ENCODE data around the gene GABPB1.

GABPB1 gene

GRCh38 chr15:50353251-50353974 lies 1.6 kb downstream of the GABPB1 start:
- H3K9me3 ChIP-seq: no peaks in the 10 kb centered on the region
- H3K27ac ChIP-seq: peak overlapping the region; percentile 100

GRCh38 chr15:50350621-50351020 lies 4.4 kb downstream of the GABPB1 start:
- Histone ChIP-seq H3K9me3 (no peaks in the 10 kb centered on the region), H3K27me3 (no peaks in the 10 kb centered on the region), H3K4me3 (ENCODE audit: low read depth in 1 of 2, low read length in 1 of 2) (no peak overlapping the region), H3K27ac (peak overlapping the region; percentile 47), H3K36me3 (no peaks in the 10 kb centered on the region), H3K4me1 (ENCODE audit: control insufficient read depth in 1 of 2, insufficient read depth in 1 of 2, low read depth in 1 of 2, low read length in 1 of 2) (peaks cover 44 to 49% of the 10 kb centered on the region in 2 experiments)
- TF ChIP-seq CTCF (IDR thresholded peaks at IDR 0.05): no peak

More at GRCh38 chr15:50353251-50353974, 1.6 kb downstream of the GABPB1 start:
- no peak for TF ChIP-seq CTCF (IDR thresholded peaks at IDR 0.05)
- H3K36me3 ChIP-seq: no peaks in the 10 kb centered on the region
- peak overlapping the region; percentile 81 to 84 for H3K4me3 ChIP-seq (ENCODE audit: low read depth in 1 of 2, low read length in 1 of 2)
- no peaks in the 10 kb centered on the region for H3K27me3 ChIP-seq
- peaks cover 52 to 57% of the 10 kb centered on the region in 2 experiments for H3K4me1 ChIP-seq (ENCODE audit: control insufficient read depth in 1 of 2, insufficient read depth in 1 of 2, low read depth in 1 of 2, low read length in 1 of 2)

- H3K27ac ChIP-seq: no peak overlapping the region
- H3K4me3 ChIP-seq (ENCODE audit: low read depth in 1 of 2, low read length in 1 of 2): no peak overlapping the region
- no peak for TF ChIP-seq CTCF (IDR thresholded peaks at IDR 0.05)
- H3K4me1 ChIP-seq (ENCODE audit: control insufficient read depth in 1 of 2, insufficient read depth in 1 of 2, low read depth in 1 of 2, low read length in 1 of 2): peaks cover 31% of the 10 kb centered on the region in 2 experiments
- no peaks in the 10 kb centered on the region for H3K27me3 ChIP-seq
- H3K9me3 ChIP-seq: no peaks in the 10 kb centered on the region
- H3K36me3 ChIP-seq: no peaks in the 10 kb centered on the region
Observed at GRCh38 chr15:50345298-50345697, 9.7 kb downstream of the GABPB1 start.

- TF ChIP-seq CTCF (IDR thresholded peaks at IDR 0.05): no peak
- no peaks in the 10 kb centered on the region for H3K36me3 ChIP-seq
- no peaks in the 10 kb centered on the region for H3K27me3 ChIP-seq
- no peaks in the 10 kb centered on the region for H3K9me3 ChIP-seq
- peaks cover 33% of the 10 kb centered on the region in 2 experiments for H3K4me1 ChIP-seq (ENCODE audit: control insufficient read depth in 1 of 2, insufficient read depth in 1 of 2, low read depth in 1 of 2, low read length in 1 of 2)
- no peak overlapping the region for H3K4me3 ChIP-seq (ENCODE audit: low read depth in 1 of 2, low read length in 1 of 2)
- H3K27ac ChIP-seq: no peak overlapping the region
Observed at GRCh38 chr15:50344006-50344464, 11.0 kb downstream of the GABPB1 start.

- H3K4me3 ChIP-seq (ENCODE audit: low read depth in 1 of 2, low read length in 1 of 2): no peak overlapping the region
- peak overlapping the region; percentile 28 for H3K27ac ChIP-seq
- H3K9me3 ChIP-seq: no peaks in the 10 kb centered on the region
- H3K27me3 ChIP-seq: no peaks in the 10 kb centered on the region
- H3K4me1 ChIP-seq (ENCODE audit: control insufficient read depth in 1 of 2, insufficient read depth in 1 of 2, low read depth in 1 of 2, low read length in 1 of 2): peaks cover 33 to 42% of the 10 kb centered on the region in 2 experiments
- no peaks in the 10 kb centered on the region for H3K36me3 ChIP-seq
- TF ChIP-seq CTCF (IDR thresholded peaks at IDR 0.05): no peak
Observed at GRCh38 chr15:50341616-50342136, 13.3 kb downstream of the GABPB1 start.

All from neutrophil (primary cell).